HepG2 (cell line): ENCODE measurements around the gene DNAI2.

Experiments used
- BHLHE40 ChIP-seq: IDR thresholded peaks from 2 replicates; pipeline ENCODE4 v1.6.1; 2011; ENCODE audit warnings: low read length, improper control_type of control experiment
- CTCF ChIP-seq: sonication (generic); formaldehyde crosslinking; IDR thresholded peaks from 2 replicates; pipeline ENCODE4 v1.5.0; 2020; ENCODE audit warnings: mild to moderate bottlenecking, missing genetic modification reagents, moderate library complexity
- DMAP1 ChIP-seq: IDR thresholded peaks from 2 replicates; pipeline ENCODE4 v1.6.1; 2016
- ESRRA ChIP-seq: sonication (generic); formaldehyde crosslinking; IDR thresholded peaks from 2 replicates; pipeline ENCODE4 v1.5.1; 2020; ENCODE audit warnings: mild to moderate bottlenecking, low read depth, missing genetic modification reagents
- ETV6 ChIP-seq: sonication (generic); formaldehyde crosslinking; conservative IDR thresholded peaks from 2 replicates; pipeline ENCODE4 v1.4.0; 2020; ENCODE audit warnings: missing genetic modification reagents
- GABPB1 ChIP-seq: IDR thresholded peaks from 2 replicates; pipeline ENCODE4 v1.6.1; 2016; ENCODE audit warnings: mild to moderate bottlenecking, missing genetic modification reagents, moderate library complexity, missing compliant biosample characterization
- POLR2A ChIP-seq, 2 experiments: IDR thresholded peaks; 2 replicates each; pipeline ENCODE4 v1.6.1; 2011; ENCODE audit warnings: low read depth in 2 of 2, low read length in 2 of 2, mild to moderate bottlenecking in 1 of 2, moderate library complexity in 1 of 2; ENCODE audit not compliant: insufficient read depth in 1 of 2
- SETDB1 ChIP-seq: sonication (generic); formaldehyde crosslinking; IDR thresholded peaks from 2 replicates; pipeline ENCODE4 v1.5.1; 2020; ENCODE audit warnings: missing genetic modification reagents, mild to moderate bottlenecking, borderline replicate concordance
- TEAD2 ChIP-seq: sonication (generic); formaldehyde crosslinking; IDR thresholded peaks from 2 replicates; pipeline ENCODE4 v1.9.0; 2021; ENCODE audit warnings: missing genetic modification reagents
- TEF ChIP-seq: sonication (generic); formaldehyde crosslinking; IDR thresholded peaks from 2 replicates; pipeline ENCODE4 v1.5.0; 2020; ENCODE audit warnings: missing genetic modification reagents
- ZNF18 ChIP-seq: sonication (generic); formaldehyde crosslinking; IDR thresholded peaks from 2 replicates; pipeline ENCODE4 v1.8.0; 2022; ENCODE audit warnings: mild to moderate bottlenecking, missing genetic modification reagents; ENCODE audit not compliant: insufficient replicate concordance
- ZNF747 ChIP-seq: sonication (generic); formaldehyde crosslinking; IDR thresholded peaks from 2 replicates; pipeline ENCODE4 v1.8.1; 2023; ENCODE audit warnings: missing genetic modification reagents, mild to moderate bottlenecking, borderline replicate concordance

GRCh38 chr17:74267579-74267978, 6.5 kb upstream of the DNAI2 start:
- TF ChIP-seq ETV6 (CRISPR knock-in tag), result no peak
- TF ChIP-seq GABPB1, result no peak
- no peak for TF ChIP-seq SETDB1 (CRISPR knock-in tag)
- TF ChIP-seq POLR2A (IDR thresholded peaks at IDR 0.05; ENCODE audit: insufficient read depth in 1 of 2, low read depth in 2 of 2, low read length in 2 of 2), result no peak
- no peak for TF ChIP-seq ZNF18 (CRISPR knock-in tag)
- no peak for TF ChIP-seq TEAD2 (CRISPR knock-in tag)
- no peak for TF ChIP-seq ESRRA
- no peak for TF ChIP-seq DMAP1 (CRISPR knock-in tag)
- no peak for TF ChIP-seq TEF
- TF ChIP-seq ZNF747 (CRISPR knock-in tag), result no peak
- TF ChIP-seq BHLHE40, result no peak
- TF ChIP-seq CTCF (CRISPR knock-in tag), result no peak
